ENCODE measurements around the gene ARHGEF7.

ARHGEF7 gene

GRCh38 chr13:111354789-111355188 lies 239.7 kb downstream of the ARHGEF7 start:
- DNase-seq (ENCODE audit: low read depth), result no peak
- Histone ChIP-seq H3K4me3 (ENCODE audit: low read length) (no peak overlapping the region), H3K36me3 (ENCODE audit: control insufficient read depth, insufficient read depth, low read length, severe bottlenecking) (no peaks in the 10 kb centered on the region), H3K9me3 (ENCODE audit: control insufficient read depth, low read length) (peaks cover 8% of the 10 kb centered on the region), H3K4me1 (ENCODE audit: control insufficient read depth, insufficient read depth, low read length) (peaks cover 6% of the 10 kb centered on the region), H3K27me3 (replicated peaks; ENCODE audit: control insufficient read depth, insufficient read depth, low read length) (peaks cover 6% of the 10 kb centered on the region), H3K9ac (ENCODE audit: low read length) (no peak overlapping the region)

Measured in adipocyte (in vitro differentiated cells).